HepG2 (cell line): Measurements from ENCODE around the gene CBL. TPM values are rescaled to one million over a fixed set of nuclear protein-coding genes. Genes with fewer than 3 reads are reported as not detected.

Source experiments
- ATAC-seq: fragments of 200-7000 bp; cut with Tn5 transposase; 3 replicates; pipeline ENCODE4 v1.9.1; 2020; ENCODE audit warnings: mild to moderate bottlenecking, moderate library complexity
- BruUV-seq: library from RNA; stranded (reverse); fragments of 400-500 nt; replicated peaks from 2 replicates; lab custom pipeline; 2021; lab: Mats Ljungman, UMichigan
- CTCF ChIA-PET: fragments of 300-600 bp; formaldehyde crosslinking; extraction: SDS; loops from one replicate; lab custom pipeline; 2021; ENCODE audit warnings: low total read pairs, inconsistent platforms, low intra/inter-chr PET ratio; lab: Yijun Ruan, JAX
- POLR2A ChIA-PET: fragments of 350-600 bp; sonication (Branson Sonifier 250); formaldehyde crosslinking; loops from one replicate; lab custom pipeline; 2020; ENCODE audit warnings: antibody characterized with exemption, inconsistent platforms; lab: Yijun Ruan, JAX
- DNase-seq: peaks from one replicate; pipeline ENCODE4 v3.0.0-alpha.2; 2015; ENCODE audit warnings: low spot score
- FAIRE-seq: peaks from 3 replicates; lab custom pipeline; 2011; peaks lifted over from hg19 to GRCh38; lab: Jason Lieb, UNC
- H2AFZ ChIP-seq: one replicate; pipeline ENCODE4 v1.6.1; 2011; ENCODE audit warnings: low read length, inconsistent platforms
- H3K27ac ChIP-seq: fragments of 300-600 bp; 3 replicates; pipeline ENCODE4 v1.8.0; 2011; ENCODE audit warnings: mixed run types, mild to moderate bottlenecking, mixed read lengths, low read length, inconsistent platforms; ENCODE audit not compliant: insufficient read depth; ENCODE audit errors: extremely low read length
- H3K27me3 ChIP-seq, 2 experiments: fragments of 200-600 bp in 1 of 2; 2 replicates in 1 of 2; 3 replicates in 1 of 2; pipeline versions ENCODE4 v1.6.0 to v1.8.0; 2011; ENCODE audit warnings: low read length in 2 of 2, mild to moderate bottlenecking in 2 of 2, moderate library complexity in 2 of 2, inconsistent platforms in 1 of 2; ENCODE audit not compliant: insufficient read depth in 2 of 2, control insufficient read depth in 1 of 2
- H3K36me3 ChIP-seq, 2 experiments: fragments of 200-600 bp in 1 of 2; replicated peaks in 1 of 2; 2 replicates in 1 of 2; 3 replicates in 1 of 2; pipeline versions ENCODE4 v1.5.1 to v1.8.0; 2011; ENCODE audit warnings: low read length in 2 of 2, inconsistent platforms in 1 of 2; ENCODE audit not compliant: insufficient read depth in 2 of 2, control insufficient read depth in 1 of 2
- H3K4me1 ChIP-seq: 2 replicates; pipeline ENCODE4 v1.5.1; 2012; ENCODE audit warnings: low read length, inconsistent platforms; ENCODE audit not compliant: insufficient read depth
- H3K4me2 ChIP-seq: 2 replicates; pipeline ENCODE4 v1.6.0; 2011; ENCODE audit warnings: low read depth, low read length, inconsistent platforms
- H3K4me3 ChIP-seq, 3 experiments: fragments of 200-600 bp in 1 of 3; sonication (generic), shearing (Covaris generic) in 1 of 3; replicated peaks in 1 of 3; 2 replicates each; pipeline ENCODE4 v1.5.1; 2011 to 2016; ENCODE audit warnings: low read length in 3 of 3, inconsistent platforms in 2 of 3, low read depth in 2 of 3, mild to moderate bottlenecking in 2 of 3, control low read depth in 1 of 3, mixed read lengths in 1 of 3; ENCODE audit not compliant: insufficient read depth in 1 of 3
- H3K79me2 ChIP-seq: one replicate; pipeline ENCODE4 v1.6.1; 2011; ENCODE audit warnings: low read length, inconsistent platforms; ENCODE audit not compliant: insufficient read depth
- H3K9ac ChIP-seq: 2 replicates; pipeline ENCODE4 v1.6.0; 2011; ENCODE audit warnings: mild to moderate bottlenecking, low read depth, low read length, inconsistent platforms; ENCODE audit not compliant: insufficient read depth
- H3K9me3 ChIP-seq: 2 replicates; pipeline ENCODE4 v1.5.1; 2012; ENCODE audit warnings: mild to moderate bottlenecking, low read length
- H4K20me1 ChIP-seq: 2 replicates; pipeline ENCODE4 v1.6.0; 2011; ENCODE audit warnings: inconsistent platforms, mild to moderate bottlenecking, low read length, moderate library complexity; ENCODE audit not compliant: insufficient read depth
- ATF6 ChIP-seq: sonication (generic); formaldehyde crosslinking; conservative IDR thresholded peaks from 2 replicates; pipeline ENCODE4 v1.4.0; 2020; ENCODE audit warnings: missing genetic modification reagents
- ELF1 ChIP-seq: sonication (generic); formaldehyde crosslinking; IDR thresholded peaks from 2 replicates; pipeline ENCODE4 v1.4.0; 2020; ENCODE audit warnings: missing genetic modification reagents
- HMGA1 ChIP-seq: sonication (generic); formaldehyde crosslinking; conservative IDR thresholded peaks from 2 replicates; pipeline ENCODE4 v1.4.0; 2020; ENCODE audit warnings: missing genetic modification reagents
- HMGXB4 ChIP-seq, 2 experiments: sonication (generic) in 1 of 2; formaldehyde crosslinking in 1 of 2; IDR thresholded peaks; 2 replicates each; pipeline versions ENCODE4 v1.4.0 to v1.6.1; 2018 to 2020; ENCODE audit warnings: missing genetic modification reagents in 2 of 2, borderline replicate concordance in 1 of 2, low read depth in 1 of 2, mild to moderate bottlenecking in 1 of 2, missing biosample characterization in 1 of 2
- HOXA7 ChIP-seq: sonication (generic); formaldehyde crosslinking; IDR thresholded peaks from 2 replicates; pipeline ENCODE4 v1.8.1; 2022; ENCODE audit warnings: mild to moderate bottlenecking, missing genetic modification reagents, moderate library complexity
- IRF1 ChIP-seq: sonication (generic); formaldehyde crosslinking; IDR thresholded peaks from 2 replicates; pipeline ENCODE4 v1.4.0; 2020; ENCODE audit warnings: low read depth, mild to moderate bottlenecking, missing genetic modification reagents
- ISL2 ChIP-seq: sonication (generic); formaldehyde crosslinking; IDR thresholded peaks from 2 replicates; pipeline ENCODE4 v1.5.0; 2020; ENCODE audit warnings: missing genetic modification reagents
- NR2C2 ChIP-seq: sonication (generic); formaldehyde crosslinking; IDR thresholded peaks from 2 replicates; pipeline ENCODE4 v1.4.0; 2020; ENCODE audit warnings: missing genetic modification reagents, mild to moderate bottlenecking, moderate library complexity, borderline replicate concordance
- SP4 ChIP-seq: sonication (generic); formaldehyde crosslinking; IDR thresholded peaks from 2 replicates; pipeline ENCODE4 v1.8.1; 2023; ENCODE audit warnings: mild to moderate bottlenecking, missing genetic modification reagents
- ZBTB1 ChIP-seq: sonication (generic); formaldehyde crosslinking; IDR thresholded peaks from 2 replicates; pipeline ENCODE4 v1.4.0; 2020; ENCODE audit warnings: missing genetic modification reagents, borderline replicate concordance
- ZBTB39 ChIP-seq: sonication (generic); formaldehyde crosslinking; IDR thresholded peaks from 2 replicates; pipeline ENCODE4 v1.5.0; 2020; ENCODE audit warnings: missing genetic modification reagents
- ZFP37 ChIP-seq: sonication (generic); formaldehyde crosslinking; IDR thresholded peaks from 2 replicates; pipeline ENCODE4 v1.4.0; 2020; ENCODE audit warnings: missing genetic modification reagents, borderline replicate concordance
- ZKSCAN1 ChIP-seq: fragments of 150-350 bp; IDR thresholded peaks from 2 replicates; pipeline ENCODE4 v1.6.1; 2014; ENCODE audit warnings: low read length
- ZNF337 ChIP-seq: sonication (generic); formaldehyde crosslinking; IDR thresholded peaks from 2 replicates; pipeline ENCODE4 v1.5.1; 2020; ENCODE audit warnings: missing genetic modification reagents, low read depth, mild to moderate bottlenecking, borderline replicate concordance
- ZNF777 ChIP-seq: sonication (generic); formaldehyde crosslinking; IDR thresholded peaks from 2 replicates; pipeline ENCODE4 v1.4.0; 2020; ENCODE audit warnings: missing genetic modification reagents
- WGBS: methylation state at CpG from one replicate; pipeline ENCODE4 v1.1.6; 2017; ENCODE audit warnings: low lambda C conversion rate; 5-methylcytosine and 5-hydroxymethylcytosine counted together
- in situ Hi-C: cut with HindIII; loops from 2 replicates; pipeline ENCODE4 v1.10.0; 2017; ENCODE audit warnings: low pct_unique_long_range_greater_than_20kb; ENCODE audit not compliant: extremely low pct_ligation_motif_present
- intact Hi-C: fragments of 100-400 bp; cut with micrococcal nuclease; formaldehyde crosslinking; loops from one replicate; pipeline ENCODE4 v1.10.0; 2022; ENCODE audit not compliant: unreplicated experiment
- polyA plus RNA-seq, 8 experiments: library from polyadenylated mRNA; depleted of rRNA in 3 of 8; stranded (reverse) in 7 of 8; unstranded in 1 of 8; fragments of >200 nt; fragmentation: Illumina TruSeq in 4 of 8; extraction: Trizol in 4 of 8; gene quantifications; 2 replicates each; pipeline versions ENCODE4 v1.2.1 to v1.2.3, GENCODE V29; 2011 to 2016; ENCODE audit warnings: low read depth in 4 of 8, missing spikeins in 1 of 8, mixed read lengths in 1 of 8; ENCODE audit not compliant: insufficient read depth in 1 of 8
- total RNA-seq, 5 experiments: library from RNA; depleted of rRNA; stranded (reverse); fragments of >200 nt; fragmentation: Illumina TruSeq; extraction: Trizol; gene quantifications; 2 replicates each; pipeline ENCODE4 v1.2.3, GENCODE V29; 2016; ENCODE audit warnings: low read depth in 1 of 5

The CBL gene
- total and polyA plus RNA-seq, 2 of the 13 experiments (the other 11 are each of a cell fraction or from before 2014, with no cell fraction given): 6.6 to 7.4 TPM

GRCh38 chr11:119204066-119204465 is 2.1 kb upstream of the CBL start:
- no peak overlapping the region for H3K4me2 ChIP-seq
- POLR2A ChIA-PET: no interaction called here
- H3K4me3 ChIP-seq: no peak overlapping the region
- no peaks in the 10 kb centered on the region; a peak in 1 of 5 replicates for H3K27me3 ChIP-seq
- no peaks in the 10 kb centered on the region for H4K20me1 ChIP-seq
- H2AFZ ChIP-seq: no peak overlapping the region
- WGBS: 64% methylated on average over 9 of the region's 9 CpGs
- CTCF ChIA-PET: no interaction called here
- no peak for FAIRE-seq
- H3K79me2 ChIP-seq: peaks cover 22% of the 10 kb centered on the region
- in situ Hi-C loops: no loop called here
- H3K9me3 ChIP-seq: no peaks in the 10 kb centered on the region
- H3K36me3 ChIP-seq: no peaks in the 10 kb centered on the region
- peaks cover 28% of the 10 kb centered on the region for H3K4me1 ChIP-seq
- intact Hi-C loops: loop anchor here (2.0 to 10.0 kb wide), 2 partner anchors 121 to 171 kb away; no protein-coding TSS in a partner anchor
- no peak for DNase-seq
- no peak for ATAC-seq
- H3K9ac ChIP-seq: no peak overlapping the region
- H3K27ac ChIP-seq: no peak overlapping the region
- BruUV-seq: no TSS peak
- TF ChIP-seq ZKSCAN1 (no peak), ZFP37 (no peak), NR2C2 (CRISPR knock-in tag) (no peak), HOXA7 (CRISPR knock-in tag) (no peak), ELF1 (CRISPR knock-in tag) (no peak), ZBTB1 (CRISPR knock-in tag) (no peak), HMGXB4 (CRISPR knock-in tag; IDR thresholded peaks at IDR 0.05; ENCODE audit: borderline replicate concordance in 1 of 2, low read depth in 1 of 2) (no peak), HMGA1 (no peak), ZNF777 (CRISPR knock-in tag) (no peak), ISL2 (CRISPR knock-in tag) (no peak), ZNF337 (CRISPR knock-in tag) (no peak), ATF6 (CRISPR knock-in tag) (no peak), SP4 (CRISPR knock-in tag) (no peak), ZBTB39 (CRISPR knock-in tag) (no peak), IRF1 (no peak)
